HG02981 (cell line): ENCODE results near the gene BACH2.
"Not testable (repeated sequence)": the region's sequence is repeated elsewhere in the genome, so short reads cannot be mapped to it uniquely, and the experiment has no call there.

Experiments
- ATAC-seq: cut with Tn5 transposase; IDR thresholded peaks from one replicate; pipeline ENCODE4 v1.9.1; 2021; ENCODE audit warnings: mild to moderate bottlenecking, moderate library complexity; ENCODE audit not compliant: unreplicated experiment

BACH2 gene

DNA sequence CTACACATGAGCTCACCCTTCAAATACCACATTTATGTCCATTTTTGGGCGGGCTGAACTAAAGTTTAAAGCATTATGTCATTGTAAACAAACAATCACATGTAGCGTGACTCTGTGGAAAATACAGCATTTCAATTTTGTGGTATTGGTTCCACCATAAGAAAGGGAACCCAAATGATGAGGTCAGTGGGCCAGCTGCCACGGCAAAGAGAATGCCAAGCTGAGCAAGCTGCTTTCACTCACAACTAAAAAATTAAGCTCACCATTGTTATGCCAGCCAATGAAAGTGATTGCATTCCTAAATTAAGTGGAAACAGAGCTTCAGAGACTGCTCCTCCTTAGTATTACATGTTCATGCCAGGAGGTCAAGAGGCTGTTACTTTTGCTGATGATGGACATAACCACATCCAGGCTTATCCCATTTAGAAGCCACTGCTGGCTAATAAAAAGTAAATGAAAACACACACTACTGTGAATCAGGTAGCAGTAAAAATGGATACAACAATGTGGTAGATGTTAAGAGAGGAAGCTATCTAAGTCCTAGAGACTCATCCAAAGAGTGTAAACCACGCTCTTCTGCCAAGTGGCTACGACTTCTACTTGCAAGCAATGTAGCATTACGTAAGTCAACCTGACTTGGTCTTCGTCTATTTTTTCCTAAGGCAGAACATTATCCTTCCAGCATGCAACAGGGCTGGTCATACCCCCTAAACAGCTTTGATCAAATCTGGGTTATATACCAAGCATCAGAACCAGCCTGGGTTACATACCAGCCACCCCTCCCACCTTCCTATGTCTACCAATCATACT is 164.8 kb downstream of the BACH2 start:
- no peak for ATAC-seq

DNA sequence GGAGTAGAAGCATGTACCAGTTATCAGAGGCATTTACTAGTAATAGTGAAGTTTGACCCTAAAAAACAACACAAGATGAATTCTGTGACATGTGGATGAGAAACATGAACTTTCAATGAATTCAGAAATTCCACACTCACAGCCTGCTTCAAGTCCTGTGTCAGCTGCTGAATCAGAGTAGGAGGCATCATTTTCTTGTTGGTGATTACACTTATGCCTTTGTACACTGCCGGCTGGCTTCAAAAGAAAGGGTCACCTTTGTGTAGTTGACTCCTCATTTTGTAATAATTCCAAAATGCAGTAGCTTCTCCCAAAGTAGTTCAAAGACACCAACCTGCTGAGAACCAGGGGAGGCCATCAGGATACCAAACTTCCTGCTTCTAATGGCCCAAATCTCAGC is 165.5 kb downstream of the BACH2 start:
- no peak for ATAC-seq

DNA sequence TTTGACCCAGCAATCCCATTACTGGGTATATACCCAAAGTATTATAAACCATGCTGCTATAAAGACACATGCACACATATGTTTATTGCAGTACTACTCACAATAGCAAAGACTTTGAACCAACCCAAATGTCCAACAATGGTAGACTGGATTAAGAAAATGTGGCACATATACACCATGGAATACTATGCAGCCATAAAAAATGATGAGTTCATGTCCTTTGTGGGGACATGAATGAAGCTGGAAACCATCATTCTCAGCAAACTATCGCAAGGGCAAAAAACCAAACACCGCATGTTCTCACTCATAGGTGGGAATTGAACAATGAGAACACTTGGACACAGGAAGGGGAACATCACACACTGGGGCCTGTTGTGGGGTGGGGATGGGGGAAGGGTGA is 168.0 kb downstream of the BACH2 start:
- not testable (repeated sequence) for ATAC-seq

DNA sequence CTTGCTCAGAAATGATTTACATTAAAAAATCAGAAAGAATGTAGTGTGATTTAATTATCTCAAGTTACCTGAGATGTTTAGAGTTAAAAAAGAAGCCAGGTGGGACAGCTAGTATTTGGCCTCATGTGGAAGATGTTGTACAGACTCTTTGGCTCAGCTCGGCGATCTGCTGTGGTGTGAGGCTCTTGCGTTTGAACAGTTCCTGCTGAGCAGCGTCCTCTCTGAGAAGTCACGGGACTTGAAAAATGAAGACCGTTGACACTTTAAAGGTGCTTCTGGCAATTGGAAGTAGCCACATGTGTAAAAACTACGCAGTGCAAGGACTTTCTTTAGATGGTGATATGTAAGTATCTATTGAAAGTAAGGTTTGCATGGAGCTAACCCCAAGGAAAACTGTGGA is 169.0 kb downstream of the BACH2 start:
- ATAC-seq, result no peak

DNA sequence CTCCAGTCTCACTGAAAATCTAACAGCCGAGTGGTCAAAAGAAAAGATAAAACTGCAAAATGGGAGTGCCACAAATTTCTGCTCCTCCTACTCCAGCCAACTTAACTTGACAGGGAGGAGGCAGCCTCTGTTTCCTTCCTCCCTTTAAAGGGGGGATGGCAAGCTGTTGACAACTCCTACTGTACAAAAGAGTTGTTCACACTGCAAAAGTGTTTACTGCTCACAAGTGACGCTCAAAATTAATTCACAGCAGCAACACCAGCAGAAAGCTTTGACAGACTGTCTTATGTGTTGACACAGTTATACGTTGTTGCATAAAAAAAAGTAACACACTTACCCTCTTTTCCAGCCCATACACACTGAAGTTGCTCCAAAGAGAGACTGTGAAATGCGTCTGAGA is 169.8 kb downstream of the BACH2 start:
- no peak for ATAC-seq

DNA sequence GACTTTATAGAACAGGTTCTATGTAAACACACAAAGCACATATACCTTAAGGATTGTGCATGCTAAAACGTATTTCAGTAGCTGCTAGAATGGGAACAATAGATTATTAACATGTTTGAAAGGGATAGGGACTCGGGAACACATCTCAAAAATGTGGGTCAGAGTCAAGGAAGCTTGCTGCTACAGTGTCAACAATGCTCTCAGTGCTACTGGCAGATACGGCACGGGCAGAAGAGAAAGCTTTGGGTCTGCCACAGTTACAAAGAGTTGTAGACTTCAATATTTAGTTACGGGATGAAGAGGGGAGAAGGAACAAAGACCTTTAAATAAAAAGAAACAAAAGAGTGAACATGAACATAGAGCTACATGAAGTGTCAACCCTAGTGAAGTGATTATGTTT is 170.5 kb downstream of the BACH2 start:
- ATAC-seq, result no peak

DNA sequence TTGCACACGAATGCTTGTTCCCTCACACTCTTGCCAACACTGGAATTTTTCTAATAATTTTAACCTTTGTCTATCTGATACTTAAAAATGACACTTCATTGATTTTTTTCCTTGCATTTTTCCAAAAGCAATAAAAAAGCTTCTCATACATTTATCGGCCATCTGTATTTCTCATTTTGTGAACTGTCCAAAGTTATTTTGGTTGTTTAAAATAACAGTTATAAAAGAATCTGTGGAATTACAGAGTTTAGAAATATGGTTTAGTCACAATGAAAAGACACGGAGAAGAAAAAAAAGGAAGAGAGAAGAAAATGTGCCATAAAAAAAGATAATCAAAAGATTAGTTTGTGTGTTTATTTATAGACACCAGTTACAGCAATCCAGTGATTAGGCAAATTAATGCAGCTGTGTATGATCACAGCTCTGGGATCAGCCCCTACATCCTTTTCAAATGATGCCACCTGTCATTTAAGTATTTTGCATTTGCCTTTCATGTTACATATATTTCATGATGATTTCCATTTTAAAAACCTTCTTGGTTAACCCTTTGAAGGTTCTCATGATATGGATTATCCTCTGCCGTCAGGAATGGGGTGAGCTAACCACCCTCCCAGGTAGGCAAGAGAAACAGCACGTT is 171.7 kb downstream of the BACH2 start:
- ATAC-seq, result no peak

DNA sequence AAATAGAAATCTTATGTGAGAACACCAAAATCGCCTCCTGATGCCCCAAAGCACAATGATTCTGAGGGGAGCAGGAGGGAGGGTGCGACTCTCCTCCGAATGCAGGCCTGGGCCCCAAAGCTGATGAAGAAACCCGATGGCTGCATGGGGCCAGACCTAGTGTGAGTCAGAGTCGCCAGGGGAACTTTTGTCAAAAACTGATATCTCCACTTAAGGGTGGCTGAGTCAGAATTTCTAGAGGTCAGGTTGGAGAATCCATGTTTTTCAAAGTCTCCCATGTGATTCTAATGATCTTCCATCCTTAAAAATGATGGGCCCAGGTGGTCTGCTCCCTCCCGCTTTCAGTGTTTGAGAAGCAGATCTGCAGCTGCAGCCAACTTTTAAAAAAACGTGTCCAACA is 172.8 kb downstream of the BACH2 start:
- ATAC-seq, result no peak

DNA sequence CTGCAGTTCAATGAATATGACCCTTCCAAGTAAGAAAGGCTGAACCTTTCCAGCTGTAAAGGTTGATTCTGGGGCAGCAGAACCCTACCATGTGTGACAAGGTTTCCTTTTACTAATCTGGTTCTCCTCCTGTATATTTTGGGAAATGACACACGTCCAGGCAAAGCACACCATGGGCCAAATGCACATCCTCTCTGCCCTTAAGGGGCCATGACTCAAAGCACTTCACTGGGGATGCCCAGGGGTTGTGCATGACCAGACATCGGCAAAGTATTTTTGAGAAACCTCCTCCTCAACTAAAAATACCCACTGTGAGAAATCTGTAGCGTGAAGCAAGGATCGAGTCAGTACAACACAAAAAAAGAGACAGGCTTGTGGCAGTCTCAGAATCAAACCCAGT is 174.7 kb downstream of the BACH2 start:
- ATAC-seq, result peak; percentile 45

DNA sequence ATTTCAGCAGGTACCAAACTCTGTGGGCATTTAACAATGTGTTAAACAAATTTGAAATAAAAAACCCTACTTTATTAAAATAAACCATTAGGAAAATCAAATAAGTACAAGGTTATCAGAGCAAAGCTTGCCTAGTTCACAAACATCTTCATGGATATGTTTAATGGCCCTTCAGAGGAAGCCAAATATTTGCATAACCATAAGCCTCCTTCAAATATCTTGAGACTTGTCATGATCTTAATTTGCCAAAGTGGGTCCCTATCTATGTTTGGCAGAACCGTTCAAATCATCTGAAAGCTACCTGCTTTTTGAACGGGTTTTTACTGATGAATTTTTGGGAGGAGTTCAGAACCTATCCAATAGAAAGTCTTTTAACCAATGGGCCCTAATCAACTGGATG is 176.3 kb downstream of the BACH2 start:
- ATAC-seq, result no peak

DNA sequence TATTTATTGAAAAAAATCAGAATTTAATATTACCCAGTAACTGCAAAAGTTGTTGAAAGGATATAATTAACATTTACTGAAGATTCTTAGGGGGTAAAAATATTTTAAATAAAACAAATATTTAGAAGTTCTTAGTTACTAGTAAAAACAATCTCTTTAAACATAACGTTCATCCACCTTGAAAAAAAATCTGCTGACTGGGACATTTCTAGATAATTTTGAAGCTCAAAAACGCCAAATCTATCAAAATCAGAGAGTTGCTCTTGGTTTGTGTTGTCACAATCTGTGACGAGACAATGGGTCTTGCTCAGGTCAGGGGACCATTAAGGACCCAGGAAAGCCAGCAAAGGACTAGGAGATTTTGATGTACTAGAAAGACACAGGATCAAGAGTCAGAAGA is 177.0 kb downstream of the BACH2 start:
- ATAC-seq, result no peak

DNA sequence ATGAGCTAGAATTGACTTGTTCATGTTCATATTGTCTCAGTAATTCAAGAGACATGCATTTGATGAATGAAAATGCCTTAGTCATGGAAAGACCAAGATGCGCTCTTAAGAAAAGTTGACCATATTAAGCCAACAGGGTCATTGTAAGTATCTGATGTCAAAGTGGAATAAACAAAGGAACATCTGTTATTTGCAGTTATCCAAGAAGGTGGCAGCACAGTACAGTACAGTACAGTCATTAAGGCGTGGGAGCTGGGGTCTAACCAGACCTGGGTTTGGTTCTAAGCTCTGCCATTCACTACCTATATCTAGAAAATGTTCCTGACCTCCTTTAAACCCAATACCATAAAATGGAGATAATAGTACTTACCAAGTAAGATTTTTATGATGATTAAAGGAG is 178.1 kb downstream of the BACH2 start:
- ATAC-seq, result no peak

DNA sequence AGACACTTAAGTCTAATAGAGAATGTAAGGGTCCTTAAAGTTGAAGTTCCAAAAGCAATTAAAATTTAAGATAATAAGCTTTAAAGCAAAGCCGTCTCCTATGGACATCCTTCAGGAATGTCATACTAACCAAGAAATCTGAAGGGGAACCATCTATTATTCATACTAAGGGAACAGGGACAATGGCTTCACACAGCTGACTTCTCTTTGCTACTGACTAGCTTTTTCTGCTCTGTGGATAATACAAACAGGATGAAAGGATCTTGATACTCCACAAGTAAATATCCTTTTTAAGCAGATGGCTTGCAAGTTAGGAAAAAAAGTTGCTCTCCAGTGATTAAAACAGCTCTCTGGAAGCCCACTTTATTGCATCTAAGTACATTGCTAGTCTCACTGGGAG is 178.6 kb downstream of the BACH2 start:
- no peak for ATAC-seq

DNA sequence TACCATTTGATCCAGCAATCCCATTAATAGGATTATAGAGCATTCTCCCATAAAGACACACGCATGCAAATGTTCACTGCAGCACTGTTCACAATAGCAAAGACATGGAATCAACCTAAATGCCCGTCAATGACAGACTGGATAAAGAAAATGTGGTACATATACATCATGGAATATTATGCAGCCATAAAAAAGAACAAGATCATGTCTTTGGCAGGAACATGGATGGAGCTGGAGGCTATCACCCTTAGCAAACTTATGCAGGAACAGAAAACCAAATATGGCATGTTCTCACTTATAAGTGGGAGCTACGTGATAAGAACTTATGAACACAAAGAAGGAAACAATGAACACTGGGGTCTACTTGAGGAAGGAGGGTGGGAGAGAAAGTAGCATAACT is 180.5 kb downstream of the BACH2 start:
- ATAC-seq, result not testable (repeated sequence)

DNA sequence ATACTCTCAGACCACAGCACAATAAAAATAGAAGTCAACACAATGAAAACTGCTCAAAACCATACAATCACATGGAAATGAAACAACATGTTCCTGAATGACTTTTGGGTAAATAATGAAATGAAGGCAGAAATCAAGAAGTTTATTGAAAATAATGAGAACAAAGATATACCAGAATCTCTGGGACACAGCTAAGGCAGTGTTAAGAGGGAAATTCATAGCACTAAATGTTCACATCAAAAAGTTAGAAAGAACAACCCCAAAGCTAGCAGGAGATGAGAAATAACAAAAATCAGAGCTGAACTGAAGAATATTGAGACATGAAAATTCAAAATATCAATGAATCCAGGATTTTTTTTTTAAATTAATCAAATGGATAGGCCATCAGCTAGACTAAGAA is 183.3 kb downstream of the BACH2 start:
- no peak for ATAC-seq

DNA sequence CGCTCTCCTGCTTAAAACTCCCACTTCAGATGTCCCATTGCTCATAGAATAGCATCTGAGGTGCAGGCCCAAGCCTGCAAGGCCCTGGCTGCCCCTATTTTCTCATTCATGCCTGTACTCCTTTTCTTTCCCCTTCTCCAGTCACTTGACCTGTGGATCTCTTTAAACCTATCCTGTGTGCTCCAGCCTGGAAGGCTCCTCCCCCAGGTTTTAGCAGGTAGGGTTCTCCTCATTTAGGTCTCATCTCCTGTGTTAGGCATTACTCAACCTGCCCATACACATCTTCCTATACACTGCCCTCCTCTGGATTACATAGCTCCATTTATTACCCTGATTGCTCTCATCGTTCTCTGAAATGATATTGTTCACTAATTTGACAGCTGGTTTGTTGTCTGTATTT is 185.3 kb downstream of the BACH2 start:
- ATAC-seq, result no peak

DNA sequence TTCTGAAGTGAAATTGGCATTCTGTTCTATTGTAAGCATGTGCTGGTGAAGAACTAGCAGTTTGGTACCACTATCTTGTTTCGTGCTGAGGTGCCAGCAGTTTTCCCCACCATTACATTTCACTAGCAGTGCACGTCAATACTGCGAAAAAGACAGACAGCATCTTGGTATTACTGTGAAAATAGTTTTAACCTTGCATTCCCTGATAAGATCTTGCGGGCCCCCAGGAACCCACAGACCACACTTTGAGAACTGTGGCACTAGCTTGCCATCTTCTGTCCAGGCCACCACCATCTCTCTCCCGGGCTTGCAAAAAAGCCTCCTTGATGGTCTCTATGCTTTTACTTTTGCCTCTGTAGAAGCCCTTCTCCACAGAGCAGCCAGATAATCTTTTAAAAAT is 185.7 kb downstream of the BACH2 start:
- no peak for ATAC-seq

DNA sequence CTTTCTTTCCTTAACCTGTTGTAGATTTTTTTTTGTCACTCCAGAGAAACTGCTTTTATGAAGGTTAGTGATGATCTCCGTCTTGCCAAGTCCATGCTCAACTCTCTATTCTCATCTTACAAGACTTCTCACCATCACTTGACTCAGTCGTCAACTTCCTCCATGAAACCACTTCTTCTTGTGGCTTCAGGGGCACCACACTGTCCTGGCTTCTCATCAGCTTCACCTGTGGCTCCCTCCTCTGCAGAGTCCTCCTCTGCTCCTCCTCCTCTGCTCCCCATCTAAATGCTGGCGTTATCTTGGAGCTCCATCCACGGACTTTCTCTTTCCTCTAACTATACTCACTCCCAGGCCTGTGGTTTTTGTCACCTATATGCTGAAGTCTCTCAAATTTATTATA is 187.5 kb downstream of the BACH2 start:
- ATAC-seq, result no peak

DNA sequence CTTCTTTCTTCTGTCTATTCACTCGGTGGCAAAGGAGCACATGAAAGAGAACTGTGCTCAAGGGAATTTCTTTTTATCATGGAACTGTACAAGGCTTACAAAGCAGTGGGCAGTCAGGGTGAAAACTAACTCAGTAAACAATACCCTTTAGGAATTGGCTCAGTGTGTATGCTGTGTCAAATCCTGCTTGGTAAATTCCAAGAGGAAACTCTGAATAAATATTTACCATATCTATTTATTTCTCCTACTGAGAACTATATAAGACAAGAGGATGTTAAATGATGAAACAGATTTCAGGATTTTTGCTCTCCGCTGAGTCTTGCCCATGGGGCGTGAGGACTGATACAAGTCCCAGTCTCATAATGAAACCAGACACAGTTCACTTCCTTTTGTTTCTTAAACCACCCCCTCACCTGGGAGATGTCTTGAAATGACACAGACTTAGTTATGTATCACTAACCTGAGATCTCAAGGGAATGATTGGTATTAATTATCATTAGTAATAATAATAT is 188.8 kb downstream of the BACH2 start:
- ATAC-seq, result peak; percentile 93

DNA sequence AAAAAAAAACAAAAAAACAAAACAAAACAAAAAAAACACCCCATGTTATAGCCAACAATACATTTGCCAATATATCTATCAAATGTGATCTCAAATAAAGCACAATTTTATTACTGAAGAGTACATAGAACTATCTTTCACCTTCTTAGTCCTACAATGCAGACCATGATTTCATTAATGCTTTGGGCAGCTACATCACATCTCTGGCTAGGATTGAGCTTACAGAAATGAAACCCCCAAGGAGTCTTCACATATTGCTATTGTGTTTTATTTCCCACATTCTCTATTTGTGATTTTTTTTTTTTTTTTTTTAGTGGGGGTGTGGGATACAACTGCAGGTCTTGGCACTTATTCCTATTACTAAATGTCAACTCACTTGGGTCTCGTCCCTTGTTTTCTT is 189.3 kb downstream of the BACH2 start:
- ATAC-seq, result no peak

DNA sequence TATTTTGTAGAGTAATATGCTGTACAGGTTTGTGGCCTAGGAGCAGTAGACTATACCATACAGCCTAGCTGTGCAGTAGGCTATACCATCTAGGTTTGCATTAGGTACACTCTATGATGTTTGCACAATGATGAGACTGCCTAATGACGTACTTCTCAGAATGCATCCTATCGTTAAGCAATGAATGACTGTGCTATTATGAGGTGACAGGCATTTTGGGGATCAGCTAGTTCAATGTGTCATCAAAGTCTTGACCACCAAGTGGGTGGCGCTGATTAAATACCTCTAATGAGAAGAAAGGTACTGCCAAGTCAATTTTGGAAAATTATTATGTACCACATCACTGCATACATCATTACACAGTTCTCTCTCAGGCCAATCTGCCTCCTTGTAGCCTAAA is 190.2 kb downstream of the BACH2 start:
- ATAC-seq, result no peak

DNA sequence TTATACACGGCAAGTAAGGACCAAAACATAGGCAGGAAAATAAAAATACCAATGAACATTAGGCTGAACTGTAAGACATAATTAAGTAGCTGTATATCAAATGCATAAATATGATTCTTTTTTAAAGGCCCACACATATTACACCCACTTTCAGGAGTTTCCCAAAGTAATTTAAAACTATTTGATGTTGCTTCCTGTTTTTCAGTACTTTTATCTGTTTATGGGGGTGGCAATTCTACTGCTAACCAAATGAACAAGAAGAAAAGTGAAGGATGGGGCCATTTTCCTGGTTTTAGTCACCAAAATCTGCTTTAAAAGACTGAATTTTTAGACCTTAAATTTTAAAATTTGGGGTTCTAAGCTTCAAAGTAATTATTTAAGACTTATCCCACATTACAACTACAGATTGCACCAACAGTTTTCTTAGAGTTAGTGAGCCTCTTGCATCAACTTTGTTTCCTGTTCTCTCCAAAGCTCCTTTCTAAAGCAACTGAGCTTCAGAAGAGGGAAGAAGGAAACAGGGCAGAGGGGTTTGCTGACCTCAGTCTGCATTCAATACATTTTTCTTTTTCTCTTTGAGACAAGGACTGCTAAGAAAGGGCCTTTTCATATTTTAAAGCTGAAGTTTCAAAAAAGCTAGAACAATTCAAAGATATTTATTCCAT is 191.0 kb downstream of the BACH2 start:
- no peak for ATAC-seq
